HK-2 (cell line): Measurements from ENCODE around the gene ZNF33B.
"Not testable (repeated sequence)": the region's sequence is repeated elsewhere in the genome, so short reads cannot be mapped to it uniquely, and the experiment has no call there.

ENCODE experiments used
- DNase-seq: peaks from one replicate; pipeline ENCODE4 v3.0.0-alpha.2; 2018; ENCODE audit not compliant: unreplicated experiment

The ZNF33B gene

DNA sequence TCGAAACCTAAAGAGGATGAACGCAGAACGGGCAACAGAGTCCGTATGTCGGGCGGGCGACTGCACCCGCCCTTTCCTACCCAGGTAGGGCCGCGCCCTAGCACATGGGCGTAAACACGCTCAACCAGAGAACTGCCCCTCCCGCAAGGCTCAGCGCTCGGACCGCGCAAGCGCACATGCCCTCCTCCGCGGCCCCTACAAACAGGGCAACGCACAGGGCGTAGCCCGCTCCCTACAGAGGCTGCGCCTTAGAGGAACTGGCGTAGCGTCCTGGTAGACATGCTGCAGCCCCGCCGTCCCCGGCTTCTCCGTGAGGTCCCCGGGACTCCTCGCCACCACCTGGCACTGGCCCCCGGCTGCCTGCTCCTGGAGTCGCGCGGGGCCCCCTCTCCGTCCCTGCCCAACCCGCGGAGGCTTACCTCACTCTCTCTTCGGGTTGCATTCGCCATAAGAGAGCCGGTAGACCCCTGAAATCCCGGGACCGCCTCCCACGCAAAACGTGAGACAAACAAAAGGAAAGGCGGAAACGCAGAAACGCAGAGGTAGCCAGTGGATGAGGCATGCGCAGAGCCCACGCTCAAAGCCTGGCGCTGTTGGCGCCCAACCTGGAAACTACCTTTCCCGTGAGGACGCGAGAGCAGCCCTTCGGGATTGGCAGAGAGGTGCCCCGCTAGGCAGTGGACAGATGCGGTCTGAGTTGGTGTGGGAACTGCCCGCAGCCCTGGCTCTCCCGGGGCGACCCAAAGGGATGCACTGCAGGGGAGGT is at the start of gene ZNF33B:
Gene ZNF33B (minus strand): TSS at position 516 of the 766 bp plus-strand sequence. CDS start 1,642 bp downstream, outside the sequence.
- DNase-seq = peak; percentile 98

DNA sequence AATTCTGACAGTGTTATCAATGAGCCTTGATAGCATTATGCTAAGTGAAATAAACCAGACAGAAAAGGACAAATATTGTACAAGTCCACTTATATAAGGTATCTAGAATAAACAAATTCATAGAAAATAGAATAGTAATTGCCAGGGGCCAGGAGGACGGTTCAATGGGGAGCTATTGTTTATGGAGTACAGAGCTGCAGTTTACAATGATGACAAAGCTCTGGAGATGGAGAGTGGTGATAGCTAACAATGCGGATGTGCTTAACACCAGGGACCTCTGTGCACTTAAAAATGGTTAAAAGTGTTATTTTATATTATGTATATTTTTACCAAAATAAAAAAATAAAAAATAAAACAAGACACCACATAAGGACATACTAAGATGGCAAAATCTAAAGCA is 46.1 kb upstream of the ZNF33B start:
- DNase-seq = no peak

DNA sequence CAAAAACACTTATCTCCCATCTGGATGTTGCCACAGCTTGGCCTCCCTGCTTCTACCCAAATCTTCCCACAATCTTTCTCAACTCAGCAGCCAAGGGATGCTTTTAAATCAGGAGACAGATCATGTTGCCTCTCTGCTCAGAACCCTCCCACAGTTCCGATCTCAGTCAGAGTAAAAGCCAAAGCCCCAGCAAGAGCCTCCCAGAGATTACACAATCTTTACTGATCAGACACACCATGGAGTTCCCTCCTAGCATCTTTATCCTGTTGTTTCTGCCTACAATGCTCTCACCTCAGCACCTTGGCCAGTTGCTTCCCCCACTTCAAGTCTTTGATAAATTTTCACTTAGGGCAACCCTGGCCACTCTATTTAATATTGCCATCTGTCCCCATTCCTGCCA is 41.9 kb upstream of the ZNF33B start:
- no peak for DNase-seq

DNA sequence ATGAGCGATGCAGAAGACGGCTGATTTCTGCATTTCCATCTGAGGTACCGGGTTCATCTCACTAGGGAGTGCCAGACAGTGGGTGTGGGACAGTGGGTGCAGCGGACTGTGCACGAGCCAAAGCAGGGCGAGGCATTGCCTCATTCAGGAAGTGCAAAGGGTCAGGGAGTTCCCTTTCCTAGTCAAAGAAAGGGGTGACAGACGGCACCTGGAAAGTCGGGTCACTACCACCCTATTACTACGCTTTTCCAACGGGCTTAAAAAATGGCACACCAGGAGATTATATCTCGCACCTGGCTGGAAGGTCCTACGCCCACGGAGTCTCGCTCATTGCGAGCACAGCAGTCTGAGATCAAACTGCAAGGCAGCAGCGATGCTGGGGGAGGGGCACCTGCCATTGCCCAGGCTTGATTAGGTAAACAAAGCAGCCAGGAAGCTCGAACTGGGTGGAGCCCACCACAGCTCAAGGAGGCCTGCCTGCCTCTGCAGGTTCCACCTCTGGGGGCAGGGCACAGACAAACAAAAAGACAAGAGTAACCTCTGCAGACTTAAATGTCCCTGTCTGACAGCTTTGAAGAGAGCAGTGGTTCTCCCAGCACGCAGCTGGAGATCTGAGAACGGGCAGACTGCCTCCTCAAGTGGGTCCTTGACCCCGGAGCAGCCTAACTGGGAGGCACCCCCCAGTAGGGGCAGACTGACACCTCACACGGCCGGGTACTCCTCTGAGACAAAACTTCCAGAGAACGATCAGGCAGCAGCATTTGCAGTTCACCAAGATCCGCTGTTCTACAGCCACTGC is 27.0 kb upstream of the ZNF33B start:
- DNase-seq = not testable (repeated sequence)

DNA sequence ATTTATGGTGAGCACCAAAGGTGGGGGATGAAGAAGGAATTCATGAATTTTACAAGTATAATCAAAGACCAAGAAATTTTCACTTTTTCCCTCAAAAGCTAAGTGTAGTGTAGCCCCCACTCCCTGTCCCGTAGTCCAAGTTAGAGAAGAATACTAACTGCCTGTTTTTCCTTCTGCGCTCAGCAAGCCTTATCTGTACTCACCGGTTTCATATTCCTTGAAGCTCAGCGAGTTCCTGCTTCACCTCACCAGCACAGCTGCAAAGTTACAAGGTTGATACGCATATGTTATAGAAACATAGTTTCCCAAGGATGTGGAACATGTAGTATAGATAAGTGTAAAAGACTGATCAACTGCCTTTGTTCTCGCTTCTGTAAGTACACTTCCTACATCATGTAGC is 16.0 kb upstream of the ZNF33B start:
- DNase-seq = no peak

DNA sequence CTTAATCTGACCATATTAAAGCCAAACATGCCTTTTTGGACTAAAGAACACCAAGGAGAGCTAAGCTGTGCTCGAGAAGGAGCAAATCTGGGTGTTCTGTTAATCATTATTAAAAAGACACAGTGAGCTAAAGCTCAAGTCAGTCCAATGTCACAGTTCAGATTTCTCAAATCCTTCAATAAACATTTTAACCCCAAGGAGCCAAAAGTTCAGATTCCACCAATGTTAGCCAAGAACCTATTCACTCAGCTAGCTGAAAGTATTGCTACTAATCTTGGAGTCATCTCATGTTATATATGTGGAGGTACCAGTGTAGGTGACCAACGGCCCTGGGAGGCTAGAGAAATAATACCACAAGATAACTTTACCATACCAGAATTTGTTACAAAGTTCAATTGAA is 14.5 kb upstream of the ZNF33B start:
- DNase-seq = no peak

DNA sequence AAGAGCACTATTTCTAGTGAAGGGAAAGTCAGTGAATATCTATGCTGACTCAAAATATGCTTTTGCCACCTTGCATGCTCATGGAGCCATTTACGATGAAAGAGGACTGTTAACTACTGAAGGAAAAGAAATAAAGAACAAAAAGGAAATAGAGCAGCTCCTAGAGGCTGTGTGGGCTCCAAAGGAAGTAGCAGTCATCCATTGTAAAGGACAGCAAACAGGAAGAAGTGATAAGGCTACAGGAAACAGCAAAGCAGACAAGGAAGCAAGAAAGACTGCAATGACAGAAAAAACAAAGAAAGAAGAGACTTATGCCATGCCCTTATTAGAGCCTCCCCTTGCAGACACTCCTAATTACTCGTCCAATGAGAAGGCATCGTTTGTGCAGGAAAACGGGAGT is 12.0 kb upstream of the ZNF33B start:
- DNase-seq = no peak

DNA sequence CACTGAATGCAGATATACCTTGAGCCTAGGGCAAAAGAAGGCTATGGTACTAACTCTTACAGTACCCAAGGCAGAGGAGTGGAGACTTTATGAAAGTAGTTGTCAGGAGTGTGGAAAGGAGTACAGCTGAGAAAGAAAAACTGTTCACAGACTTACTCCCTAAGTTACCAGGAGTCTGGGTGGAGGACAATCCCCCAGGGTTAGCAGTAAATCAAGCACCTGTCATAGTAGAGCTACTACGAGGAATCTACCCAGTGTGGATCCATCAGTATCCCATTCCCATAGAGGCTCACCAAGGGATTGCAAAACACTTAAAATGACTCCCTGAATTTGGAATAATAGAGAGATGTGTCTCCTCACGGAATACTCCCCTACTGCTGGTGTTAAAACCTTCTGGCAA is 10.1 kb upstream of the ZNF33B start:
- DNase-seq = no peak

DNA sequence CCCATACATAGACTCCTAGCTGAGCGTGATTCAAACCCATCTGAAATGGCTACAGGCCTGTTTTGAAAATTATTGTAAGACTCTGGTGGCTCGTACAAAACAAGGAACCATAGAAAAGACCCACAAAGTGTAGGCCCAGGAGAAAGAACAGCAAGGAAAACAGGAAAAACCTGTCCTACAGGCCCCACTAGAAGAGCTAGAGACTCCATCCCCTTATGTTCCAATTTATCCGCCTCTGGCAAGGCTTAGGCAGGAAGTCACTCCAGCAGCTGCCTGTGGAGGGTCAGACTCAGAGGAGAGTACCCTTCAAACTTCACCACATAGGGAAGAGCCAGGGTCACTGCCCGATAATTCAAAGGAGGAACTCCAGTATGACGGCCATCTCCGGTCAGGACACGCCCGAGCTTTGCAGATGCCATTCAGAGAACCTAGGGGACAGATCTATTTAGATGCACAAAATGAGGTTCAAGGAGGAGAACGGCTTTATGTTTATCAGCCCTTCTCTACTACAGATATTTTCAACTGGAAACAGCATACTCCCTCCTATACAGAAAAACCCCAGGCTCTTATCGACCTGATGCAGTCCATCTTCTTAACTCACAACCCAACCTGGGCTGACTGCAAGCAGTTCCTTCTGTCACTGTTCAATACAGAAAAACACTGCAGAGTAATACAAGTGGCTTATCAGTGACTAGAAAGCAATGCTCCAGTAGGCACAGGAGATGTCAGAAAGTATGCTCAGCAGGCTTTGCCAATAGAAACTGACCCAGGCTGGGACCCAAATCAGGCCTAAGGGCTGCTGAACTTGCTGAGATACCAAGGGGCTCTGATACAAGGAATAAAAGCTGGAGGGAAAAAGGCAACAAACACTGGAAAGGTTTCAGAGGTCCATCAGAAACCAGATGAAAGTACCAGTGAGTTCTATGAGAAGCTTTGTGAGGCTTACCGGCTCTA is 8.6 kb upstream of the ZNF33B start:
- no peak for DNase-seq

DNA sequence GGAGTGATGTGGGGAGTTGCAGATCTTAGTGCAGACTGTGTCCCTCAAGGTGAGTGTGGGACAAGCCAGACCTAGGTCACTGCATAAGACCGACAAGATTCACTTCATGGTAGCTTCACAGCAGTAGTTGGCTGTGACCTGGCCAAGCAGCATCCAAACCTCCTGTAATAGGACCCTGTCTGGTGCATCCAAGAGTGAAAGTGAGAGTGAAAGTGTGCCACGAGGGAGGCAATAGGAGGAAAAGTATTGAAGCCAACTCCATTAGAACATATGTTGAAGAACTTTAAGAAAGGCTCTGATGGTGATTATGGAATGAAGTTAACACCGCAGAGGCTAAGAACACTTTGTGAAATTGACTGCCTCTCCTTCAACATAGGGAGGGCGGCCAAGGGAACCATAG is 7.8 kb upstream of the ZNF33B start:
- DNase-seq = no peak

DNA sequence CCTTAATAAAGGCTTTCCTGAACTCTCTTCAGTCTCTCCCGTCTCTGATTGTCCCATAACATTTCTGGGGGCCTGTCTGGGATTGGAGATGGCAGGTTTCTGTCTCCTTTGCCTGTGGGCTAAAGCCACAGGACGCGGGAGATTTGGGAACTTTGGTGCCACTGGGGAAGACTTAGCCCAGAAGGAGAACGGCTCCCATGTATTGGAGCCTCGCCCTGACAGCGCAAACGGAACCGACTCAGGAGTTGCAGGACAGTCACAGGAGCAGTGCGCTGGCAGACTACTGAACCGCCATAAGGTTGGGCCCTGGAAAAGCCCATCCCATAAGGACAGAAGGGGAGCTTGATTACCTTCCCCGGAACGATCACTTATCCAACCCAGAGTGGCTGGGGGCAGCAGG is 7.1 kb upstream of the ZNF33B start:
- DNase-seq = no peak

DNA sequence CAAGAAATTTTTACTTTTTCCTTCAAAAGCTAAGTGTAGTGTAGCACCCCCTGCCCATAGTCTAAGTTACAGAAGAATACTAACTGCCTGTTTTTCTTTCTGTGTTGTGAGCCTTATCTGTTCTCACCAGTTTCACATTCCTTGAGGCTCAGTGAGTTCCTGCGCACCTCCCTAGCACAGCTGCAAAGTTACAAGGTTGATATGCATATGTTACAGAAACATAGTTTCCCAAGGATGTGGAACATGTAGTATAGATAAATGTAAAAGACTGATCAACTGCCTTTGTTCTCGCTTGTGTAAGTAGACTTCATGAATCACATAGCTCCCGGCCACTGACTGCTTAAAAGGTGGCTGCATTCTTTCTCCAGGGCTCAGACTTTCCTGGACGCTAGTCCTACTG is 6.7 kb upstream of the ZNF33B start:
- DNase-seq = no peak

DNA sequence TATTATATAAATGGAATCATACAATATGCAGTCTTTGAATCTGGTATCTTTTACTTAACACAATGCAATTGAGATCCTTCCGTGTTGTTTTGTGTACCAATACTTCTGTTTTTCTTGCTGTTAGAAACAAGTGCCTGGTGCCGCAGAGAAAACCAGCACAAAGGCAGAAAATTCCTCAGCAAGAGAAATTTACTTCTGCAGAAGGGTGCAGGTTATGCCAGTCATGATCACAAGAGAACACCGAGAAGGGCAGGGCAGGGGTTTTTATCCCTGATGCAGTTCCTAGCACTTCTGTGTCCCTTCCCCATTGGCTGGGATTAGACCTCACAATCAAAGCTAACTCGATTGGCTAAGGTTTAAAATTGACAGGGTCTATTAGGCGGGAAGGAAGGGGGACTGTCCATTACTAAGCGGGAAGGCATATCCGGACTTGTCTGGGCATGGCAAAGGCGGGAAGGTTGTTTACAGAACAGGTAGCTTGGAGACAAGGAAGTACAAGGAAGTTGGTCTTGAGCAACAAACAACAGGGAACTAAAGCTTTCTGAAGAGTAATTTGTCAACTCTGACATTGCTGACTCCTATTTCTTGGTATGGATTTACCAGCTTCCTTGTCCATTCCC is 2.4 kb upstream of the ZNF33B start:
- DNase-seq = no peak

DNA sequence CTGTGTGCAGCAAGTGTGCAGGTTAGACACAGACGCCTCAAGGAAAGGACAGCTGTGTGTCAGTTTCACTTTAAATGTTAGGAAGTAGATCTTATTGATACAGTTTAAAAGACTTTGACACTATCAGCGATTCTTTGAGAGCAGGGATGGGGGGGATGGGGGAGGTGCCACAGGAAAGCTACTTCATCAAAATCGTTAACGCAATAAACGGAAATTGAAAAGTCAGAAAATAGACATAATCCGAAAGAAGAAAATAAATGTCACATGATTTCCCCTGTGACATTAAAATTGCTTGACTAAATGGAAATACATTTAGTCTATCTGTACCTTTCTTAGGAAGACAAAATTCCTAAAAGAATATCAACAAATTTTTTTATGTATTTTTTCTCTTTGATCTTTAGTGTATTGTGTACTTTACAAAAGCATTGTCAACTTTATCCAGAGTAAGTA is 476 bp upstream of the ZNF33B start:
- no peak for DNase-seq

DNA sequence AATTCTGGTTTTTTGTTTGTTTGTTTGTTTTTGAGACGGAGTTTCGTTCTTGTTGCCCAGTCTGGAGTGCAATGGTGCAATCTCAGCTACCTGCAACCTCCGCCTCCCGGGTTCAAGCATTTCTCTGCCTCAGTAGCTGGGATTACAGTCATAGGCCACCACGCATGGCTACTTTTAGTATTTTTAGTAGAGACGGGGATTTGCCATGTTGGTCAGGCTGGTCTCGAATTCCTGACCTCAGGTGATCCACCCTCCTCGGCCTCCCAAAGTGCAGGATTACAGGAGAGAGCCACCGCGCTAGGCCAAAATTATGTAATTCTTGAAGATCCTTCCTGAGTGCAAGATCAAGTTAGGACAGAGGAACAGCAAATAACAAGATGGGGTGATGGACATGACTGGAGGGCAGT is 719 bp downstream of the ZNF33B start:
- DNase-seq = no peak

DNA sequence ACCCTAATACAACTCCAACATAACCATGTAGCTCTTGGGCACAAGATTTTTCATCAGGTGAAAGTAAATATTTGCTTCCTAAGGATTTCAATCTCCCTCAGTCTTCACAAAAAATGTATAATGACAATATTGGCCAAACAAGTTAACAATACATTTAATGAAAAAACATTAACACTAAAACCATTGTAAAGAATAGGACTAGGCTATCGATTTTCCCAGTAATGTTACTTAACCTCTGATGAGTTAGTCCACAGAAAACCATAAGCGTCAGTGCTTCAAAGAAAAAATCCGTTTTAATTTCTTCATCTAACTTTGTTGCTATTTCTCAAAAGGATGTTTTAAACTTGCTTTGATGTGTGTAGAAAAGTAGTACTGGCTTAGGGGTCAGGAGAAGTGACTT is 1.2 kb downstream of the ZNF33B start:
- no peak for DNase-seq

DNA sequence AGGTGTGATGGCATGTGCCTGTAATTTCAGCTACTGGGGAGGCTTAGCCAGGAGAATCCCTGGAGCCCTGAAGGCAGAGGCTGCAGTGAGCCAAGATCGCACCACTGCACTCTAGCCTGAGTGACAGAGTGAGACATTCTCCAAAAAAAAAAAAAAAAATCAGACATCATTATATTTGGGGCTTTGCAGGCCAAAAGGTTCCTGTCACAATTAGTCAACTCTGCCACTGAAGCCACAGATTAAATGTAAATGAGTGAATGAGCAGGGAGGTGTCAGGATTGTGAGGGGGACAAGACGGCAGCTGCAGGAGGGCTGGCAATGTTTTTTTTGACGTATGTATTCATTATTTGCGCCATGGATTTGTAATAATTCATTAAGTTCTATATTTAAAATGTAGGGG is 3.3 kb downstream of the ZNF33B start:
- no peak for DNase-seq

DNA sequence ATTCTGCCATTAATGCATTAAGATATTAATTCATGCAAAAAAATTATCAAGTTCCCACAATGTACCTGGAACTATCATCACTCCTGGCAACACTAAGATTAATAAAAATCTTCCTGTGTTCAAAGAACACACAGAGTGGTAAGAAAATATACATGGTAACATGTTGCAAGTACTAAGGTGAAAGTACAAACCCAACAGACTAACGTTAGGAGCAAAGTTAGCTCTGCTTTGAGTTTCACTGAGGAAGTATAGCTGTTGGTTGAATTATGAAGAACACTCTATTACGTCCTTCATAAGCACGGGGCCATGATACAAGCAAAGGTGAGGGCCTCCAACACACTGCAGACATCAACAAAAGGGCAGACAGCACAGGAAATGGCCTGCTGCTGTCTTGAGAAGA is 5.8 kb downstream of the ZNF33B start:
- DNase-seq = no peak

DNA sequence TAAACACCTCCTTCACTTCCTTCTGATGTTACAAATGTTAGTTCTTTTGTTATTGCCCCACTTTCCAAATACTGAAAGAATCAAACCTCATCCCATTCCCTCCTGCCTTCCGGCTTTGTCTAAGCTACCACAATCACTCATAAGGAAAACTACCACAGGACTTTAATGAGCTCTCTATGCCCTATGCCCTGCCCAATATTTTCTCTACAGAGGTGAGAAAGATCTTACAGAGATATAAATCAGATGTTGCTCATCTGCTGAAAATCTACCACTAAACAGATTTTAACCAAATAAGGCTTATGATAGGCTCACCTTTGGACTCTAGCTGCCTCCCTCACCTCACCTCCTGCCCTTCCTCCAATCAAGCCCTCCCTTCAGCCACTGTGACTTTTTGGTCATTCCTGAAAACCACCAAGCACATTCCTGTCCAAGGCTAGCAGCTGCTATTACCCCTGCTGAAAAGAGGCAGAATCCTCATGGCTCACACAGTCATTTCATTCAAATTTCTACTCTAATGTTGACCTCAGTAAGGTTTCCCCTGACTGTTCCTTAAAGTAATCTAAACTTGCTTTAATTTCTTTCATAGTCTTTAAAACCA is 7.7 kb downstream of the ZNF33B start:
- DNase-seq = peak; percentile 11

DNA sequence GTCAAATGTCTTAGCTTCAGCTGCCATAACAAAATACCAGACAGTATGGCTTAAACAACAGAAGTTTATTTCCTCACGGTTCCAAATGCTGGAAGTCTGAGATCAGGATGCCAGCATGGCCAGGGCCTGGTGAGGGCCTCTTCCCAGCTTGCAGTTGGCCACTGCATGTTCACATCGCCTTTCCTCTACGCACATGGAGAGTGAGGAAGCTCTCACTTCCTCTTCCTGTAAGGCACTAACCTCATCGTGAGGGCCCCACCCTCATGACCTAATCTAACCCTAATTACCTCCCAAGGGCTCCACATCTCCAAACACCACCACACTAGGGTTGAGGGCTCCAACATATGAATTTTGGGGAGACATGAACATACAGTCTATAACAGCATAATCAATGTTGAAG is 14.4 kb downstream of the ZNF33B start:
- no peak for DNase-seq

DNA sequence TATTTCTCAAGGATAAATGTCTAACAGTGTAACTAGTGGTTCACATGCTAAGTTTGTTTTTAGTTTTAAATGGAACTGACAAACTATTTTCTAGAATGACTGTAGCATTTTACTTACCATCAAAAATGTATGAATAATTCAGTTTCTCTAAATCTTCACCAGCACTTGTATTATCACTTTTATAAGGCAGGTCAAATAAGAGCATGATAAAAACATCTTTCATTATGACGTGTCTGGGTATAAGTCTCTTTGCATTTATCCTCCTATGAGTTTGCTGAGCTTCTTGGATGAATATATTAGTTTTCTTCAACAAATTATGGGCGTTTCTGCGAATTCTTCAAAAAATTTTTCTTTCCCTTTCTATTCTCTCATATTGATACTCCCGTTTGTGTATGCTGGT is 19.9 kb downstream of the ZNF33B start:
- no peak for DNase-seq
